ENCODE data around the gene HTR7. TPM values are rescaled to one million over a fixed set of nuclear protein-coding genes. Genes with fewer than 3 reads are reported as not detected.
"Not testable (repeated sequence)": the region's sequence is repeated elsewhere in the genome, so short reads cannot be mapped to it uniquely, and the experiment has no call there.

The HTR7 gene
- total and polyA plus RNA-seq, 4 donors = 0.12 to 0.65 (median 0.33) TPM

DNA sequence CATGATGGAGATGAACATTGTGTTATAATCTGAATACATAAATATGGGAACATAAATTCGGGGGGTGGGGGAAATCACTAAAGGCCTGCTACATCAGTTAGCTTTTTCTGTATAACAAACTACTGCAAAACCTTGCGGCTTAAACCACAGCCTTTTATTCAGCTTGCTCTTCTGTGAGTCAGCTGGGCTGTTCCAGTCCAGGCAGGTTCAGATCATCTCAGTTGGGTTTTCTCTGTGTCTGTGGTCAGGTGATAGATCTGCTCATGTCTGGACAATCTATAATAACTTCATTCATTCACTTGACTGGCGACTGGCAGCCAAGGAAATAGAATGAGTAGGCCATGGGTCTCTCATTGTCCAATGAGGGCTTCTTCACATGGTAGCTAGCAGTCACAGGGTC is 23.5 kb downstream of the HTR7 start:
- no peak overlapping the region for H3K27ac ChIP-seq (ENCODE audit: low read depth in 1 of 2, low read length in 1 of 2)
- no peak overlapping the region for H3K4me3 ChIP-seq
- 85 to 87% methylated on average over 3 of the region's 3 CpGs for WGBS, 2 donors
- H3K9ac ChIP-seq (ENCODE audit: insufficient read depth in 1 of 2, low read length in 2 of 2) = no peak overlapping the region
- peaks cover 0 to 5% (median 0%) of the 10 kb centered on the region in 4 donors for H3K9me3 ChIP-seq (ENCODE audit: control insufficient read depth in 4 of 4, insufficient read depth in 3 of 4, low read length in 3 of 4)
- no peaks in the 10 kb centered on the region for H3K36me3 ChIP-seq (ENCODE audit: control insufficient read depth in 4 of 4, insufficient read depth in 4 of 4, low read length in 4 of 4)
- TF ChIP-seq, protein P1, sequence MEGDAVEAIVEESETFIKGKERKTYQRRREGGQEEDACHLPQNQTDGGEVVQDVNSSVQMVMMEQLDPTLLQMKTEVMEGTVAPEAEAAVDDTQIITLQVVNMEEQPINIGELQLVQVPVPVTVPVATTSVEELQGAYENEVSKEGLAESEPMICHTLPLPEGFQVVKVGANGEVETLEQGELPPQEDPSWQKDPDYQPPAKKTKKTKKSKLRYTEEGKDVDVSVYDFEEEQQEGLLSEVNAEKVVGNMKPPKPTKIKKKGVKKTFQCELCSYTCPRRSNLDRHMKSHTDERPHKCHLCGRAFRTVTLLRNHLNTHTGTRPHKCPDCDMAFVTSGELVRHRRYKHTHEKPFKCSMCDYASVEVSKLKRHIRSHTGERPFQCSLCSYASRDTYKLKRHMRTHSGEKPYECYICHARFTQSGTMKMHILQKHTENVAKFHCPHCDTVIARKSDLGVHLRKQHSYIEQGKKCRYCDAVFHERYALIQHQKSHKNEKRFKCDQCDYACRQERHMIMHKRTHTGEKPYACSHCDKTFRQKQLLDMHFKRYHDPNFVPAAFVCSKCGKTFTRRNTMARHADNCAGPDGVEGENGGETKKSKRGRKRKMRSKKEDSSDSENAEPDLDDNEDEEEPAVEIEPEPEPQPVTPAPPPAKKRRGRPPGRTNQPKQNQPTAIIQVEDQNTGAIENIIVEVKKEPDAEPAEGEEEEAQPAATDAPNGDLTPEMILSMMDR (IDR thresholded peaks at IDR 0.05; ENCODE audit: control extremely low read depth, extremely low read depth) = no peak
- H3K4me1 ChIP-seq (ENCODE audit: control insufficient read depth in 5 of 5, insufficient read depth in 5 of 5, low read length in 5 of 5) = no peaks in the 10 kb centered on the region
- ATAC-seq (ENCODE audit: insufficient read depth, low FRiP score) (no peak), DNase-seq (no peak)
- H3K27me3 ChIP-seq (ENCODE audit: control insufficient read depth in 3 of 3, insufficient read depth in 3 of 3, low read length in 2 of 3) = no peaks in the 10 kb centered on the region

DNA sequence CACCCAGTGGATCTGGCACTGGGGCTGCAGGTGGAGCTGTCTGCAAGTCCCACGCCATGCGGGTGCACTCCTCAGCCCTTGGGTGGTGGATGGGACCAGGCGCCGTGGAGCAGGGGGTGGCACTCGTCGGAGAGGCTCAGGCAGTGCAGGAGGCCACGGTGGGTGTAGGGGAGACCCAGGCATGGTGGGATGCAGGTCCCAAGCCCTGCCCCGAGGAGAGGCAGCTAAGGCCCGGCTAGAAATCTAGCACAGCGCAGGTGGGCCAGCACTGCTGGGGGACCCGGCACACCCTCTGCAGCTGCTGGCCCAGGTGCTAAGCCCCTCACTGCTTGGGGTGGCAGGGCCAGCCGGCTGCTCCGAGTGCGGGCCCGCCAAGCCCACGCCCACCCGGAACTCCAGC is 25.7 kb downstream of the HTR7 start:
- no peaks in the 10 kb centered on the region for H3K4me1 ChIP-seq (ENCODE audit: control insufficient read depth in 5 of 5, insufficient read depth in 5 of 5, low read length in 5 of 5)
- peaks cover 0 to 3% (median 0%) of the 10 kb centered on the region in 4 donors for H3K9me3 ChIP-seq (ENCODE audit: control insufficient read depth in 4 of 4, insufficient read depth in 3 of 4, low read length in 3 of 4)
- no peak for DNase-seq
- no peaks in the 10 kb centered on the region for H3K27me3 ChIP-seq (ENCODE audit: control insufficient read depth in 3 of 3, insufficient read depth in 3 of 3, low read length in 2 of 3)
- no peak overlapping the region for H3K9ac ChIP-seq (ENCODE audit: insufficient read depth in 1 of 2, low read length in 2 of 2)
- ATAC-seq (ENCODE audit: insufficient read depth, low FRiP score) = no peak
- H3K36me3 ChIP-seq (ENCODE audit: control insufficient read depth in 4 of 4, insufficient read depth in 4 of 4, low read length in 4 of 4) = no peaks in the 10 kb centered on the region
- no peak overlapping the region for H3K4me3 ChIP-seq
- TF ChIP-seq, protein P1 (IDR thresholded peaks at IDR 0.05; ENCODE audit: control extremely low read depth, extremely low read depth) = no peak
- 91 to 93% methylated on average over 17 of the region's 17 CpGs for WGBS, 2 donors
- no peak overlapping the region for H3K27ac ChIP-seq (ENCODE audit: low read depth in 1 of 2, low read length in 1 of 2)

DNA sequence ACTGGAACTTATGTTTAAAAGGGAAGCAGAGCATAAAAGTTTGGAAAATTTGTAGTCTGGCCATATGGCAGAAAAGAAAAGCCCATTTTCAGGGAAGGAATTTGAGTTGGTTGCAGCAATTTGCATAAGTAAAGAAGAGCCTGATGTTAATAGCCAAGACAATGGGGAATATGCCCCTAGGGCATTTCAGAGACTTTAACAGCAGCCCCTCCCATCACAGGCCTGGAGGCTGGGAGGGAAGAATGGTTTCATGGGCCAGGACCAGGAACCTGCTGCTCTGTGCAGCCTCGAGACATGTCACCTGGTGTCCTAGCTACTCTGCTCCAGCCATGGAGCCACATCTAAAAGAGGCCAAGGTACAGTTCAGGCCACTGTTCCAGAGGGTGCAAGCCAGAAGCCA is 35.3 kb downstream of the HTR7 start:
- no peaks in the 10 kb centered on the region for H3K27me3 ChIP-seq (ENCODE audit: control insufficient read depth in 3 of 3, insufficient read depth in 3 of 3, low read length in 2 of 3)
- DNase-seq (no peak), ATAC-seq (ENCODE audit: insufficient read depth, low FRiP score) (no peak)
- peaks cover 0 to 7% (median 3%) of the 10 kb centered on the region in 4 donors for H3K9me3 ChIP-seq (ENCODE audit: control insufficient read depth in 4 of 4, insufficient read depth in 3 of 4, low read length in 3 of 4)
- H3K4me3 ChIP-seq = no peak overlapping the region
- no peak overlapping the region for H3K9ac ChIP-seq (ENCODE audit: insufficient read depth in 1 of 2, low read length in 2 of 2)
- no peak overlapping the region for H3K27ac ChIP-seq (ENCODE audit: low read depth in 1 of 2, low read length in 1 of 2)
- H3K4me1 ChIP-seq (ENCODE audit: control insufficient read depth in 5 of 5, insufficient read depth in 5 of 5, low read length in 5 of 5) = no peaks in the 10 kb centered on the region
- WGBS, 2 donors = 77 to 85% methylated on average over 1 of the region's 1 CpG
- TF ChIP-seq, protein P1 (IDR thresholded peaks at IDR 0.05; ENCODE audit: control extremely low read depth, extremely low read depth) = no peak
- no peaks in the 10 kb centered on the region for H3K36me3 ChIP-seq (ENCODE audit: control insufficient read depth in 4 of 4, insufficient read depth in 4 of 4, low read length in 4 of 4)

DNA sequence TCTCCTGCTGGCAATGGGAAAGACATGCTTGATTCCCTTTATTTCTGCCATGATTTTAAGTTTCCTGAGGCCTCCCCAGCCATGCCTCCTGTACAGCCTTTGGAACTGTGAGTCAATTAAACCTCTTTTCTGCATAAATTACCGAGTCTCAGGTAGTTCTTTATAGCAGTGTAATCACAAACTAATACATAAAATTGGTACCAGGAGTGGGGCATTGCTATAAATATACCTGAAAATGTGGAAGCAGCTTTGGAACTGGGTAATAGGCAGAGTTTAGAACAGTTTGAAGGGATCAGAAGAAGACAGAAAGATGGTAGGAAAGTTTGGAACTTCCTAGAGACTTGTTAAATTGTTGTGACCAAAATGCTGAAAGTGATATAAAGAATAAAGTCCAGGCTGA is 36.0 kb downstream of the HTR7 start:
- 51 to 80% methylated on average over 1 of the region's 1 CpG for WGBS, 2 donors
- not testable (repeated sequence) for H3K9me3 ChIP-seq (ENCODE audit: control insufficient read depth in 4 of 4, insufficient read depth in 3 of 4, low read length in 3 of 4); H3K36me3 ChIP-seq (ENCODE audit: control insufficient read depth in 4 of 4, insufficient read depth in 4 of 4, low read length in 4 of 4); DNase-seq; H3K9ac ChIP-seq (ENCODE audit: insufficient read depth in 1 of 2, low read length in 2 of 2); H3K27ac ChIP-seq (ENCODE audit: low read depth in 1 of 2, low read length in 1 of 2); H3K4me1 ChIP-seq (ENCODE audit: control insufficient read depth in 5 of 5, insufficient read depth in 5 of 5, low read length in 5 of 5); H3K27me3 ChIP-seq (ENCODE audit: control insufficient read depth in 3 of 3, insufficient read depth in 3 of 3, low read length in 2 of 3); H3K4me3 ChIP-seq; ATAC-seq (ENCODE audit: insufficient read depth, low FRiP score)
